Transverse colon (tissue), 3 donors: ENCODE results near the gene HERC2.
"Not testable (repeated sequence)": the region's sequence is repeated elsewhere in the genome, so short reads cannot be mapped to it uniquely, and the experiment has no call there.

Experiments used
- EP300 ChIP-seq: sonication (generic); formaldehyde crosslinking; IDR thresholded peaks from one replicate; pipeline ENCODE4 v1.6.1; 2017; ENCODE audit warnings: antibody characterized with exemption, low read depth
- TF ChIP-seq, protein P1 (sequence below), 5 experiments: fragments of 200-600 bp in 3 of 5; fragments of 450-650 bp in 2 of 5; sonication (generic) in 3 of 5; IDR thresholded peaks; 1 replicate in 2 of 5; 2 replicates in 3 of 5; pipeline ENCODE4 v1.5.1; 2016 to 2017; ENCODE audit warnings: antibody characterized with exemption in 5 of 5, inconsistent platforms in 3 of 5, mild to moderate bottlenecking in 2 of 5, moderate library complexity in 1 of 5

DNA sequence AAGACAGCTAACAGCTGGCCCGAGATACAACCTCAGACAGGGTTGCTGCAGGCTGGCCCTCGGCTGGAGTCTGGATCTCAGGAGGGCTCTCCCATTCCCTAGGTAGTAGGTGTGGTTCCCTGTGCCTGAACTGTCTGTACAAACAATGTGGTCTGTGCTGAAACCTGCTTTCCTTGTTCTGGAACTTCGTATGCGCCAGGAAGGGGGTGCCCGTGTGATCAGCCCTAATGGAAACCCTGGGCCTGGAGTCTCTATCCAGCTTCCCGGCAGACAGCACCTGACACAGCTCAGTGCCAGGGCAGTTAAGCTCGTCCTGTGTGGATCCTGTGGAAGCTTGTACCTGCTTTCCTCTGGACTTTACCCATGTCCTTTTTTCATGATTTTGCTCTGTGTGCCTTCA lies 99.4 kb downstream of the HERC2 start:
- TF ChIP-seq, protein P1, sequence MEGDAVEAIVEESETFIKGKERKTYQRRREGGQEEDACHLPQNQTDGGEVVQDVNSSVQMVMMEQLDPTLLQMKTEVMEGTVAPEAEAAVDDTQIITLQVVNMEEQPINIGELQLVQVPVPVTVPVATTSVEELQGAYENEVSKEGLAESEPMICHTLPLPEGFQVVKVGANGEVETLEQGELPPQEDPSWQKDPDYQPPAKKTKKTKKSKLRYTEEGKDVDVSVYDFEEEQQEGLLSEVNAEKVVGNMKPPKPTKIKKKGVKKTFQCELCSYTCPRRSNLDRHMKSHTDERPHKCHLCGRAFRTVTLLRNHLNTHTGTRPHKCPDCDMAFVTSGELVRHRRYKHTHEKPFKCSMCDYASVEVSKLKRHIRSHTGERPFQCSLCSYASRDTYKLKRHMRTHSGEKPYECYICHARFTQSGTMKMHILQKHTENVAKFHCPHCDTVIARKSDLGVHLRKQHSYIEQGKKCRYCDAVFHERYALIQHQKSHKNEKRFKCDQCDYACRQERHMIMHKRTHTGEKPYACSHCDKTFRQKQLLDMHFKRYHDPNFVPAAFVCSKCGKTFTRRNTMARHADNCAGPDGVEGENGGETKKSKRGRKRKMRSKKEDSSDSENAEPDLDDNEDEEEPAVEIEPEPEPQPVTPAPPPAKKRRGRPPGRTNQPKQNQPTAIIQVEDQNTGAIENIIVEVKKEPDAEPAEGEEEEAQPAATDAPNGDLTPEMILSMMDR (IDR thresholded peaks at IDR 0.05) = not testable (repeated sequence)
- not testable (repeated sequence) for TF ChIP-seq EP300
